ENCODE measurements around the gene DDX41. TPM values are rescaled to one million over a fixed set of nuclear protein-coding genes. Genes with fewer than 3 reads are reported as not detected.

The DDX41 gene
- total and polyA plus RNA-seq, 2 of the 13 experiments (the other 11 are each of a cell fraction or from before 2014, with no cell fraction given) = 62.8 to 105 TPM

DNA sequence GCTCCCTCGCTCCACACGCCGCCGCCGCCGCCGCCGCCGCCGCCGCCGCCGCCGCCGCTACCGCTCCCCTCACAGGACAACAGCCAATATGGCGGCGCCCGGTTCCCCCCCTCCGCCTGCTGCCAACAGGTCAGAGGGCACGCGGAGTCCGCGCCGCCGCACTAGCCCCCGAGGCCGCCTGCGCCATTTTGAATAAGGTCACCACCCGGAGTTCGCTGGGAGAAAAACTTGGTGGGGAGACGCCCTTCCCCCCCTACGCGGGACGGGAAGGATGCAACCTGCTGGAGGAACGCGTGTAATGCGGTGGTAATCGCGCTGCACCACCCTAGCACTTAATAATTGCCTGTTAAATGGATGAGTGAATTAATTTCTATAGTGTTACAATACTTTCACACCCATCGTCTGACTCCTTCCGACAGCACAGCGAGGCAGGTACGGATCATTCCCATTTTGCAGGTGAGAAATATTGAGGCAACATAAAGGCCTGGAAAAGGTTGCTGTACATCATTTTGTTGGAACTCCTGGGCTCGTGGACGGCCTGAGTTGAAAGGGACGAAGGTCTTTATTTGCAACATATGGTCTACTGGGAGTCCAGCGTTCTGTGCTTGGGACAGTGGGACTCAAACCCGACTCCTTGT lies 37.8 kb upstream of the DDX41 start, which contains the start of gene FAM193B (continued):
- TF ChIP-seq FOSL2 (CRISPR knock-in tag; IDR thresholded peaks at IDR 0.05) (peak; percentile 24; the same call in 1 of the 2 replicates), MXI1 (IDR thresholded peaks at IDR 0.05; ENCODE audit: borderline replicate concordance, low read depth, low read length) (no peak), ZFP36 (IDR thresholded peaks at IDR 0.05; ENCODE audit: borderline replicate concordance, low read depth, low read length, partially characterized antibody) (no peak), ZNF761 (CRISPR knock-in tag; conservative IDR thresholded peaks at IDR 0.05) (peak; percentile 50; the same call in 1 of the 2 replicates), HNRNPL (IDR thresholded peaks at IDR 0.05; ENCODE audit: low read depth, low read length) (no peak), RBAK (CRISPR knock-in tag; IDR thresholded peaks at IDR 0.05) (no peak), MED1 (CRISPR knock-in tag; IDR thresholded peaks at IDR 0.05) (0 out of 2 replicates have a peak, but pooled peaks have one; percentile 44), ZFP37 (CRISPR knock-in tag; IDR thresholded peaks at IDR 0.05; ENCODE audit: borderline replicate concordance) (peak; percentile 81; the same call in 1 of the 2 replicates)
- TF ChIP-seq, protein P1, sequence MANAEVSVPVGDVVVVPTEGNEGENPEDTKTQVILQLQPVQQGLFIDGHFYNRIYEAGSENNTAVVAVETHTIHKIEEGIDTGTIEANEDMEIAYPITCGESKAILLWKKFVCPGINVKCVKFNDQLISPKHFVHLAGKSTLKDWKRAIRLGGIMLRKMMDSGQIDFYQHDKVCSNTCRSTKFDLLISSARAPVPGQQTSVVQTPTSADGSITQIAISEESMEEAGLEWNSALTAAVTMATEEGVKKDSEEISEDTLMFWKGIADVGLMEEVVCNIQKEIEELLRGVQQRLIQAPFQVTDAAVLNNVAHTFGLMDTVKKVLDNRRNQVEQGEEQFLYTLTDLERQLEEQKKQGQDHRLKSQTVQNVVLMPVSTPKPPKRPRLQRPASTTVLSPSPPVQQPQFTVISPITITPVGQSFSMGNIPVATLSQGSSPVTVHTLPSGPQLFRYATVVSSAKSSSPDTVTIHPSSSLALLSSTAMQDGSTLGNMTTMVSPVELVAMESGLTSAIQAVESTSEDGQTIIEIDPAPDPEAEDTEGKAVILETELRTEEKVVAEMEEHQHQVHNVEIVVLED (CRISPR knock-in tag; IDR thresholded peaks at IDR 0.05; ENCODE audit: borderline replicate concordance) = peak; percentile 67; the same call in 1 of the 2 replicates
- TF ChIP-seq, protein P2, sequence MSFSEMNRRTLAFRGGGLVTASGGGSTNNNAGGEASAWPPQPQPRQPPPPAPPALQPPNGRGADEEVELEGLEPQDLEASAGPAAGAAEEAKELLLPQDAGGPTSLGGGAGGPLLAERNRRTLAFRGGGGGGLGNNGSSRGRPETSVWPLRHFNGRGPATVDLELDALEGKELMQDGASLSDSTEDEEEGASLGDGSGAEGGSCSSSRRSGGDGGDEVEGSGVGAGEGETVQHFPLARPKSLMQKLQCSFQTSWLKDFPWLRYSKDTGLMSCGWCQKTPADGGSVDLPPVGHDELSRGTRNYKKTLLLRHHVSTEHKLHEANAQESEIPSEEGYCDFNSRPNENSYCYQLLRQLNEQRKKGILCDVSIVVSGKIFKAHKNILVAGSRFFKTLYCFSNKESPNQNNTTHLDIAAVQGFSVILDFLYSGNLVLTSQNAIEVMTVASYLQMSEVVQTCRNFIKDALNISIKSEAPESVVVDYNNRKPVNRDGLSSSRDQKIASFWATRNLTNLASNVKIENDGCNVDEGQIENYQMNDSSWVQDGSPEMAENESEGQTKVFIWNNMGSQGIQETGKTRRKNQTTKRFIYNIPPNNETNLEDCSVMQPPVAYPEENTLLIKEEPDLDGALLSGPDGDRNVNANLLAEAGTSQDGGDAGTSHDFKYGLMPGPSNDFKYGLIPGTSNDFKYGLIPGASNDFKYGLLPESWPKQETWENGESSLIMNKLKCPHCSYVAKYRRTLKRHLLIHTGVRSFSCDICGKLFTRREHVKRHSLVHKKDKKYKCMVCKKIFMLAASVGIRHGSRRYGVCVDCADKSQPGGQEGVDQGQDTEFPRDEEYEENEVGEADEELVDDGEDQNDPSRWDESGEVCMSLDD (CRISPR knock-in tag; IDR thresholded peaks at IDR 0.05; ENCODE audit: borderline replicate concordance) = 0 out of 2 replicates have a peak, but pooled peaks have one; percentile 27
- TF ChIP-seq, protein P3, sequence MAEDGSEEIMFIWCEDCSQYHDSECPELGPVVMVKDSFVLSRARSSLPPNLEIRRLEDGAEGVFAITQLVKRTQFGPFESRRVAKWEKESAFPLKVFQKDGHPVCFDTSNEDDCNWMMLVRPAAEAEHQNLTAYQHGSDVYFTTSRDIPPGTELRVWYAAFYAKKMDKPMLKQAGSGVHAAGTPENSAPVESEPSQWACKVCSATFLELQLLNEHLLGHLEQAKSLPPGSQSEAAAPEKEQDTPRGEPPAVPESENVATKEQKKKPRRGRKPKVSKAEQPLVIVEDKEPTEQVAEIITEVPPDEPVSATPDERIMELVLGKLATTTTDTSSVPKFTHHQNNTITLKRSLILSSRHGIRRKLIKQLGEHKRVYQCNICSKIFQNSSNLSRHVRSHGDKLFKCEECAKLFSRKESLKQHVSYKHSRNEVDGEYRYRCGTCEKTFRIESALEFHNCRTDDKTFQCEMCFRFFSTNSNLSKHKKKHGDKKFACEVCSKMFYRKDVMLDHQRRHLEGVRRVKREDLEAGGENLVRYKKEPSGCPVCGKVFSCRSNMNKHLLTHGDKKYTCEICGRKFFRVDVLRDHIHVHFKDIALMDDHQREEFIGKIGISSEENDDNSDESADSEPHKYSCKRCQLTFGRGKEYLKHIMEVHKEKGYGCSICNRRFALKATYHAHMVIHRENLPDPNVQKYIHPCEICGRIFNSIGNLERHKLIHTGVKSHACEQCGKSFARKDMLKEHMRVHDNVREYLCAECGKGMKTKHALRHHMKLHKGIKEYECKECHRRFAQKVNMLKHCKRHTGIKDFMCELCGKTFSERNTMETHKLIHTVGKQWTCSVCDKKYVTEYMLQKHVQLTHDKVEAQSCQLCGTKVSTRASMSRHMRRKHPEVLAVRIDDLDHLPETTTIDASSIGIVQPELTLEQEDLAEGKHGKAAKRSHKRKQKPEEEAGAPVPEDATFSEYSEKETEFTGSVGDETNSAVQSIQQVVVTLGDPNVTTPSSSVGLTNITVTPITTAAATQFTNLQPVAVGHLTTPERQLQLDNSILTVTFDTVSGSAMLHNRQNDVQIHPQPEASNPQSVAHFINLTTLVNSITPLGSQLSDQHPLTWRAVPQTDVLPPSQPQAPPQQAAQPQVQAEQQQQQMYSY (CRISPR knock-in tag; IDR thresholded peaks at IDR 0.05) = 0 out of 2 replicates have a peak, but pooled peaks have one; percentile 23

All from HepG2 (cell line).